ENCODE results near the gene KLF4. TPM values are rescaled to one million over a fixed set of nuclear protein-coding genes. Genes with fewer than 3 reads are reported as not detected.
"Not testable (repeated sequence)": the region's sequence is repeated elsewhere in the genome, so short reads cannot be mapped to it uniquely, and the experiment has no call there.

KLF4 gene
- polyA plus RNA-seq, 3 donors = 36.6 to 512 (median 37.2) TPM

DNA sequence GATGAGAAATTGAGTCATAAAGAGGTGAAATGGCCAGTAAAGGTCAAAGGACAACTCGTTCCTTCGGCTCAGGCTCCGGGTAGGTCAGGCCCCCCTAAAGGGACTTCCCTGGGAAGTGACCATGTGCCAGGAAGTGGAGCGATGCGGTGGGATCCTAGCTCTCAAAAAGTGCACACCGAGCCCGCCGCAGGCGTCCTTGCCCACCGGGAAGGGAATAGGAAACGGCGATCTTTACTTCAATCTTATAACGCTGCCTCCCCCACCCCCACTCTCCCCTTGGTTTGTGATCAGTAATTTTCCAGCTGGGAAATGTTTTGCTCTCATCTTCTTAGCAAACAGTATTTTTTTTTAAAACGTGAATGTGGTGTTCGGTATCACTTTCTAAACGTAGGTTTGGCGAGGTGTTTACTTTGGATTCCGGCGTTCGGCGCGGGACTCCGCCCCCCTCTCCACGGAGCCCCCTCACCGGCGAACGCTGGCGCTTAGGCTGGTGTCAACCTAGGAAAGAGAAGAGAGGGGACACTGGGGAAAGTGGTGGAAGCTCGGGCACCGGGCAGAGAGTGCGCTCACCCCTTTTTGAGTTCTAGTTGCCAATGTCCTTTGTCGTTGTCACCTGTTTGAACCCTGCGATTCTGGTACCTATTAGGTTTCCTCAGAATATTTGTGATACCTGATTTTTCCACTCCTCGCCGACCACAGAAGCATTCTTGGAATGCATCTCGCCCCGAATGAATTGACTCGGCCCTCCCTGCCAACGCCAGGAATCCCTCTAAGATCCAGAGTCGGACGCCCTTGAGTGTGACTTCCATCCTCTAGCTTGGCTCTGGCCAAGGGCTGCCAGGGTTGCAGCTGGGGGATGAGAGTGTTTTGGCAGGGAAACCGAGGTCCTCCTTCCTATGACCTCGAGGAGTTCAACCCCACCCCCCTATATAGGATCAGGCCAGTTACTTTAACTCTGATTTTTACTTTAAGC, 1.8 kb upstream of the KLF4 start:
- Histone ChIP-seq H3K9ac (ENCODE audit: insufficient read depth, low read length, poor library complexity, severe bottlenecking) (peak overlapping the region; percentile 85), H2AFZ (ENCODE audit: insufficient read depth, low read depth, low read length, poor library complexity, severe bottlenecking) (peak overlapping the region; percentile 57), H3K4me1 (ENCODE audit: control insufficient read depth in 1 of 2, insufficient read depth in 2 of 2, low read length in 2 of 2) (peaks cover 41 to 45% of the 10 kb centered on the region in 2 donors), H3K9me3 (replicated peaks in 1 of 2; ENCODE audit: control insufficient read depth in 1 of 2, insufficient read depth in 1 of 2, low read length in 2 of 2) (no peaks in the 10 kb centered on the region), H3K27me3 (ENCODE audit: control insufficient read depth in 2 of 2, insufficient read depth in 2 of 2, low read length in 2 of 2) (peaks cover 0 to 16% of the 10 kb centered on the region in 2 donors), H3K36me3 (replicated peaks in 1 of 2; ENCODE audit: control insufficient read depth in 1 of 2, insufficient read depth in 2 of 2, low read length in 2 of 2) (peaks cover 7 to 16% of the 10 kb centered on the region in 2 donors), H3K4me2 (replicated peaks; ENCODE audit: extremely low read depth, low read length, poor library complexity, severe bottlenecking) (peak overlapping the region; percentile 79), H3K27ac (ENCODE audit: low read depth in 1 of 2, low read length in 2 of 2) (peak overlapping the region in 1 of 2 donors; percentile 94), H3K79me2 (ENCODE audit: insufficient read depth, low read length) (peaks cover 35% of the 10 kb centered on the region), H3K4me3 (replicated peaks in 1 of 3; ENCODE audit: low read depth in 2 of 3, low read length in 3 of 3) (peak overlapping the region; percentile 76 to 80 (median 77)), H4K20me1 (ENCODE audit: insufficient read depth, low read length) (peaks cover 30% of the 10 kb centered on the region)
- Mint-ChIP-seq H3K36me3 (peaks cover 17 to 22% of the 10 kb centered on the region in 2 donors), H3K4me3 (peak overlapping the region; percentile 90 to 98), H3K9me3 (peaks cover 0 to 5% (median 0%) of the 10 kb centered on the region in 7 donors), H3K27me3 (ENCODE audit: low read depth in 3 of 3) (peaks cover 11 to 25% (median 24%) of the 10 kb centered on the region in 3 donors), H3K4me1 (peaks cover 49% of the 10 kb centered on the region), H3K27ac (peak overlapping the region; percentile 93 to 99 (median 98))
- intact Hi-C loops (cut with micrococcal nuclease) = loop anchor here in 1 of 2 donors (2.0 to 5.0 kb wide), 2 partner anchors 56 to 145 kb away; no protein-coding TSS in a partner anchor
- 33% methylated on average over 22 of the region's 43 CpGs for WGBS (ENCODE audit: insufficient coverage)
- TF ChIP-seq, protein P1, sequence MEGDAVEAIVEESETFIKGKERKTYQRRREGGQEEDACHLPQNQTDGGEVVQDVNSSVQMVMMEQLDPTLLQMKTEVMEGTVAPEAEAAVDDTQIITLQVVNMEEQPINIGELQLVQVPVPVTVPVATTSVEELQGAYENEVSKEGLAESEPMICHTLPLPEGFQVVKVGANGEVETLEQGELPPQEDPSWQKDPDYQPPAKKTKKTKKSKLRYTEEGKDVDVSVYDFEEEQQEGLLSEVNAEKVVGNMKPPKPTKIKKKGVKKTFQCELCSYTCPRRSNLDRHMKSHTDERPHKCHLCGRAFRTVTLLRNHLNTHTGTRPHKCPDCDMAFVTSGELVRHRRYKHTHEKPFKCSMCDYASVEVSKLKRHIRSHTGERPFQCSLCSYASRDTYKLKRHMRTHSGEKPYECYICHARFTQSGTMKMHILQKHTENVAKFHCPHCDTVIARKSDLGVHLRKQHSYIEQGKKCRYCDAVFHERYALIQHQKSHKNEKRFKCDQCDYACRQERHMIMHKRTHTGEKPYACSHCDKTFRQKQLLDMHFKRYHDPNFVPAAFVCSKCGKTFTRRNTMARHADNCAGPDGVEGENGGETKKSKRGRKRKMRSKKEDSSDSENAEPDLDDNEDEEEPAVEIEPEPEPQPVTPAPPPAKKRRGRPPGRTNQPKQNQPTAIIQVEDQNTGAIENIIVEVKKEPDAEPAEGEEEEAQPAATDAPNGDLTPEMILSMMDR (IDR thresholded peaks at IDR 0.05) = no peak
- DNase-seq = peak; percentile 53 to 82 (median 68)

DNA sequence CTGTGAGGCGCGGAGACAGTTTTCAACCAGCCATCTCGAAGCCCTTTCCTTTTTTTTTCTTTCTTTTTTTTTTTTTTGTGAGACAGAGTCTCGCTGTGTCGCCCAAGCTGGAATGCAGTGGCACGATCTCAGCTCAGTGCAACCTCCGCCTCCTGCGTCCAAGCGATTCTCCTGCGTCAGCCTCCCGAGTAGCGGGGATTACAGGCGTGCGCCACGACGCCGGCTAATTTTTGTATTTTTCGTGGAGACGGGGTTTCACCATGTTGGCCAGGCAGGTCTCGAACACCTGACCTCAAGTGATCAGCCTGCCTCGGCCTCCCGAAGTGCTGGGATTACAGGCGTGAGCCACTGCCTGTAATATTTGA, 1.0 kb upstream of the KLF4 start:
- Histone ChIP-seq H3K4me2 (replicated peaks; ENCODE audit: extremely low read depth, low read length, poor library complexity, severe bottlenecking) (peak overlapping the region; percentile 79), H3K27me3 (ENCODE audit: control insufficient read depth in 2 of 2, insufficient read depth in 2 of 2, low read length in 2 of 2) (peaks cover 0 to 16% of the 10 kb centered on the region in 2 donors), H3K27ac (ENCODE audit: low read depth in 1 of 2, low read length in 2 of 2) (peak overlapping the region; percentile 78 to 94), H3K36me3 (replicated peaks in 1 of 2; ENCODE audit: control insufficient read depth in 1 of 2, insufficient read depth in 2 of 2, low read length in 2 of 2) (peaks cover 14 to 24% of the 10 kb centered on the region in 2 donors), H3K79me2 (ENCODE audit: insufficient read depth, low read length) (peaks cover 42% of the 10 kb centered on the region), H4K20me1 (ENCODE audit: insufficient read depth, low read length) (peaks cover 38% of the 10 kb centered on the region), H3K4me1 (ENCODE audit: control insufficient read depth in 1 of 2, insufficient read depth in 2 of 2, low read length in 2 of 2) (peaks cover 49 to 53% of the 10 kb centered on the region in 2 donors), H3K4me3 (replicated peaks in 1 of 3; ENCODE audit: low read depth in 2 of 3, low read length in 3 of 3) (peak overlapping the region; percentile 76 to 80 (median 77)), H3K9ac (ENCODE audit: insufficient read depth, low read length, poor library complexity, severe bottlenecking) (peak overlapping the region; percentile 85)
- peak overlapping the region; percentile 90 to 98 for H3K4me3 Mint-ChIP-seq
- H3K9me3 Mint-ChIP-seq; H3K9me3 ChIP-seq (replicated peaks in 1 of 2; ENCODE audit: control insufficient read depth in 1 of 2, insufficient read depth in 1 of 2, low read length in 2 of 2); H2AFZ ChIP-seq (ENCODE audit: insufficient read depth, low read depth, low read length, poor library complexity, severe bottlenecking): not testable (repeated sequence)
- intact Hi-C loops (cut with micrococcal nuclease) = loop anchor here in 1 of 2 donors (2.0 to 5.0 kb wide), 2 partner anchors 57 to 146 kb away; no protein-coding TSS in a partner anchor
- H3K36me3 Mint-ChIP-seq = peaks cover 25 to 30% of the 10 kb centered on the region in 2 donors
- H3K27ac Mint-ChIP-seq = peak overlapping the region; percentile 93 to 99 (median 98)
- peaks cover 57% of the 10 kb centered on the region for H3K4me1 Mint-ChIP-seq
- WGBS (ENCODE audit: insufficient coverage) = 1% methylated on average over 16 of the region's 23 CpGs
- H3K27me3 Mint-ChIP-seq (ENCODE audit: low read depth in 3 of 3) = peaks cover 11 to 25% (median 20%) of the 10 kb centered on the region in 3 donors
- DNase-seq = peak in 1 of 3 donors; percentile 29

Measured in CD14-positive monocyte (primary cell).